ENCODE measurements around the gene PLXND1. TPM values are rescaled to one million over a fixed set of nuclear protein-coding genes. Genes with fewer than 3 reads are reported as not detected.

Gene PLXND1
- total and polyA plus RNA-seq, 9 donors = 21.6 to 120 (median 57.1) TPM

DNA sequence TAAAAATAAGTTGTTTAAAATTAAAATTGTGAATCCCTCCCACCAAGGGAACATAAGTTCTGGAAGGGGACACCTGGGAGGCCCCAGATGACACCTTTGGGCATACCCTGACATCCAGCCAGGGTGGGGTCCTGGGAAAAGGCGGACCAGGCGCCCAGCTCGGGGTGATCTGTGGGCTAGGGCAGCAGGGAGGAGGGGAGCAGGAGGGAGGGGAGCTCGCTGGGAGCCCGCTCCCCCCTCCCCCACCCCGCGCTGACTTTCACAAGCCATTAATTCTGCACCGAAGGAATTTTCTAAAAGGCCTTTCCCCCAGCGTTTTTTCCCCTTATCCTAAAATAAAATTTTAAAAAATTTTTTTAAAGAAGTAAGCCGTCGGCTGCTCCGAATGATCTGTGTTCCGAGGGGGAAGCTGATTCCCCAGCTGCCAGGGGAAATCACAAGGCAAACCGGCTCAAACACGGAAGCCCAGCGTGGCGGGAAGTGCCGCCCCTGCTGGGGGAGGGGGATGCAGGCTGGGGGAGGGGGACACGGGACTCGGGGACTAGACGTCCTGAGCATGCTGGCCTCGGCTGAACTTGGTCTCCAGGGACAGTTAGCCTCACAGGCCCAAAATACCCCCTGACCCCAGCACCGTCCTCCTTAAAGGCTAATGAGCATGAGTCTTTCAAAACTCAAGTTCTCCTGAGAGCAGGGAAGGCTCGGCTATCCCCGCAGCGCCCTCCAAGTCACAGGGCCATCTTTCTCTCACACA lies 13.9 kb downstream of the PLXND1 start:
- Histone ChIP-seq H3K27ac (peak overlapping the region; percentile 68 to 72), H3K4me3 (peak overlapping the region; percentile 16), H3K27me3 (no peaks in the 10 kb centered on the region), H3K36me3 (no peaks in the 10 kb centered on the region), H3K4me1 (ENCODE audit: insufficient read depth) (peaks cover 44% of the 10 kb centered on the region), H3K9me3 (no peaks in the 10 kb centered on the region)
- no peak for TF ChIP-seq POLR2A (IDR thresholded peaks at IDR 0.05)
- TF ChIP-seq EP300 (IDR thresholded peaks at IDR 0.05) = no peak
- TF ChIP-seq, protein P1, sequence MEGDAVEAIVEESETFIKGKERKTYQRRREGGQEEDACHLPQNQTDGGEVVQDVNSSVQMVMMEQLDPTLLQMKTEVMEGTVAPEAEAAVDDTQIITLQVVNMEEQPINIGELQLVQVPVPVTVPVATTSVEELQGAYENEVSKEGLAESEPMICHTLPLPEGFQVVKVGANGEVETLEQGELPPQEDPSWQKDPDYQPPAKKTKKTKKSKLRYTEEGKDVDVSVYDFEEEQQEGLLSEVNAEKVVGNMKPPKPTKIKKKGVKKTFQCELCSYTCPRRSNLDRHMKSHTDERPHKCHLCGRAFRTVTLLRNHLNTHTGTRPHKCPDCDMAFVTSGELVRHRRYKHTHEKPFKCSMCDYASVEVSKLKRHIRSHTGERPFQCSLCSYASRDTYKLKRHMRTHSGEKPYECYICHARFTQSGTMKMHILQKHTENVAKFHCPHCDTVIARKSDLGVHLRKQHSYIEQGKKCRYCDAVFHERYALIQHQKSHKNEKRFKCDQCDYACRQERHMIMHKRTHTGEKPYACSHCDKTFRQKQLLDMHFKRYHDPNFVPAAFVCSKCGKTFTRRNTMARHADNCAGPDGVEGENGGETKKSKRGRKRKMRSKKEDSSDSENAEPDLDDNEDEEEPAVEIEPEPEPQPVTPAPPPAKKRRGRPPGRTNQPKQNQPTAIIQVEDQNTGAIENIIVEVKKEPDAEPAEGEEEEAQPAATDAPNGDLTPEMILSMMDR (IDR thresholded peaks at IDR 0.05) = no peak
- WGBS, 3 donors = 9 to 20% (median 14%) methylated on average over 26 of the region's 26 CpGs
- intact Hi-C loops (cut with DNase I) = no loop called here
- DNase-seq = peak; percentile 72 to 81 (median 75)

DNA sequence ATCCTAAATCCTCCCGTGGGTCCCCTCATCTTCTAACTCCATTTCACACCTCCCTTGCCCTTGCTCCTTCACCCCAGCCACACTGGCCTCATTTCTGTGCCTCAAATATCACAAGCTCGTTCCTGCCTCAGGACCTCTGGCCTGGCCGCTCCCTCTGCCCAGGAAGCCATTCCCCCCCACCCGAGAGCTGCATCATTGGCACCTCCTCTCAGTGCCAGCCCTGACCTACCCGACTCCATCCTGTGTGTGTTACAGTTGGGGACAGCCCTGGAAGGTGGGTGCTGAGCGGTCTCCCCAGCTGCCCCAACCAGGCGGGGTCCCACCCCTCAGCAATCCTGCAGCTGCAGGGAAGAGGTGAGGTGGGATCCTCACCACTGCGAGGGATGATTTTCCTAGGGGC lies 14.5 kb downstream of the PLXND1 start:
- 71 to 73% (median 71%) methylated on average over 8 of the region's 8 CpGs for WGBS, 3 donors
- peak overlapping the region; percentile 68 to 72 for H3K27ac ChIP-seq
- intact Hi-C loops (cut with DNase I) = no loop called here

DNA sequence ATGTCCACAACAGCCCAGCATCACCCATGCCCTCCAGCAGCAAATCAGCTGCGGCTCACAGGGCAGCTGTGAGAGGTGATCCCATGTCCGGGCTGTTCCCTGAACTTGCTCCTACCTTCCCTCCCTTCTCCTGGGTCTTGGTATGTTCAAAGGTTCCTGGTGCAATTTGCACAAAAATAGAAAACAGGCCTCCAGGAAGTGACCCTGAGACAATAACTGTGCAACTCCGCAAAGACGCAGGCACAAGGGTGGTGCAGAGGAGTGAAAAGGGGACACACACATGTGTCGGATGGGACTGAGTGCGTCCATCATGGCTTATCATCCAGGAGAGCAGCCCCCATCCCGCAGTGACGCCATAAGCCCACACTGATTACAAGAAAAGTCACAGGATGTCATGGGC lies 16.3 kb downstream of the PLXND1 start:
- TF ChIP-seq EP300 (IDR thresholded peaks at IDR 0.05) (no peak), POLR2A (IDR thresholded peaks at IDR 0.05) (no peak)
- TF ChIP-seq, protein P1 (IDR thresholded peaks at IDR 0.05) = no peak
- H3K27ac ChIP-seq = no peak overlapping the region
- intact Hi-C loops (cut with DNase I) = no loop called here

More for the DNA sequence above, 14.5 kb downstream of the PLXND1 start:
- DNase-seq = no peak
- H3K27me3 ChIP-seq = no peaks in the 10 kb centered on the region
- H3K9me3 ChIP-seq = no peaks in the 10 kb centered on the region
- peaks cover 39% of the 10 kb centered on the region for H3K4me1 ChIP-seq (ENCODE audit: insufficient read depth)
- no peak overlapping the region for H3K4me3 ChIP-seq
- TF ChIP-seq, protein P1 (IDR thresholded peaks at IDR 0.05) = no peak
- TF ChIP-seq POLR2A (IDR thresholded peaks at IDR 0.05) (no peak), EP300 (IDR thresholded peaks at IDR 0.05) (no peak)
- H3K36me3 ChIP-seq = no peaks in the 10 kb centered on the region

DNA sequence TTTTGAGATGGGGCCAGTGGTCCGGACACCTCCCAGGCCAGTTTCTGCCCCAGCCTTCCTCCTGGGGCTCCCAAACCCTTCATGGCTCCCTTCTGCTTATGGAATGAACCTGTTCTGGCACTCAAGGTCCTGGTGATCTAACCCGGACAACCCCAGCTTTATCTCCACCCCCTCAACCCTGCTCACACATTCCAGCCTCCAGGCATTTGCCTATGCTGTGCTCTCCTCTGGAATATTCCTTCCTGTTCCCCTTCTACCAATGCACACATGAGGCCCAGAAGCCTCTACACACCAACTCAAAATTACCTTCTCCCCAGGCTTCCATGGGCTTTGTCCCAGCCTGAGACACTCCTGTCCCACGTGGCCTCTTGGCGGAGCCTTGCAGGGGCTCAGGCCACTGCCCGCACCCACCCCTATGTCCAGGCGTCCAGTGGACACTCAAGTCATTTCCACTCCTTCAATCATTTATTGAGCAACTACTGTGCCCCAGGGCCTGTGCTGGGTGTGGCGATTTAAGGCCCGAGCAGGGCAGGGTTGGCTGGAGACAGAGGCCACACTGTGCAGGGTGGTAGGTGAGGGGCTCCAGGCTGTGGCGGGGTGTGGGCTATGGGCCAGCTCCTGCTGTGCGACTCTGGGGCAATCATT lies 18.8 kb downstream of the PLXND1 start:
- Histone ChIP-seq H3K4me3 (no peak overlapping the region), H3K4me1 (ENCODE audit: insufficient read depth) (peaks cover 5% of the 10 kb centered on the region), H3K9me3 (no peaks in the 10 kb centered on the region), H3K27ac (no peak overlapping the region), H3K27me3 (no peaks in the 10 kb centered on the region), H3K36me3 (no peaks in the 10 kb centered on the region)
- TF ChIP-seq, protein P1 (IDR thresholded peaks at IDR 0.05) = no peak
- TF ChIP-seq EP300 (IDR thresholded peaks at IDR 0.05) (no peak), POLR2A (IDR thresholded peaks at IDR 0.05) (no peak)
- no peak for DNase-seq
- WGBS, 3 donors = 90 to 93% (median 91%) methylated on average over 10 of the region's 10 CpGs
- intact Hi-C loops (cut with DNase I) = no loop called here

More for the DNA sequence above, 16.3 kb downstream of the PLXND1 start:
- Histone ChIP-seq H3K4me3 (no peak overlapping the region), H3K36me3 (no peaks in the 10 kb centered on the region), H3K4me1 (ENCODE audit: insufficient read depth) (peaks cover 25% of the 10 kb centered on the region), H3K27me3 (no peaks in the 10 kb centered on the region), H3K9me3 (no peaks in the 10 kb centered on the region)
- WGBS, 3 donors = 65 to 82% (median 72%) methylated on average over 8 of the region's 8 CpGs
- DNase-seq = no peak
